Brain microvascular endothelial cell (primary cell): Measurements from ENCODE around the gene CYP4F11.
"Not testable (repeated sequence)": the region's sequence is repeated elsewhere in the genome, so short reads cannot be mapped to it uniquely, and the experiment has no call there.

Experiments
- DNase-seq: peaks from one replicate; pipeline ENCODE4 v3.0.0-alpha.2; 2020
- H3K27ac ChIP-seq: fragments of 250-450 bp; sonication (Bioruptor Pico); 2 replicates; pipeline ENCODE4 v1.5.1; 2020; ENCODE audit warnings: mild to moderate bottlenecking, moderate library complexity
- H3K27me3 ChIP-seq: fragments of 250-450 bp; sonication (Bioruptor Pico); replicated peaks from 2 replicates; pipeline ENCODE4 v1.5.1; 2020; ENCODE audit warnings: mild to moderate bottlenecking
- H3K36me3 ChIP-seq: fragments of 250-450 bp; sonication (Bioruptor Pico); replicated peaks from 2 replicates; pipeline ENCODE4 v1.5.1; 2020; ENCODE audit warnings: mild to moderate bottlenecking
- H3K4me3 ChIP-seq: 2 replicates; pipeline ENCODE4 v1.5.1; 2011; ENCODE audit warnings: low read depth, mild to moderate bottlenecking, control low read depth, low read length, moderate library complexity
- CTCF ChIP-seq: IDR thresholded peaks from 2 replicates; pipeline ENCODE4 v1.5.1; 2011; ENCODE audit warnings: low read depth, mild to moderate bottlenecking, moderate library complexity, low read length, control low read depth, inconsistent platforms; ENCODE audit errors: missing control alignments
- in situ Hi-C: cut with HindIII; loops from 2 replicates; pipeline ENCODE4 v1.10.0; 2017; ENCODE audit warnings: low sequenced_read_pairs, low pct_ligation_motif_present

The CYP4F11 gene

DNA sequence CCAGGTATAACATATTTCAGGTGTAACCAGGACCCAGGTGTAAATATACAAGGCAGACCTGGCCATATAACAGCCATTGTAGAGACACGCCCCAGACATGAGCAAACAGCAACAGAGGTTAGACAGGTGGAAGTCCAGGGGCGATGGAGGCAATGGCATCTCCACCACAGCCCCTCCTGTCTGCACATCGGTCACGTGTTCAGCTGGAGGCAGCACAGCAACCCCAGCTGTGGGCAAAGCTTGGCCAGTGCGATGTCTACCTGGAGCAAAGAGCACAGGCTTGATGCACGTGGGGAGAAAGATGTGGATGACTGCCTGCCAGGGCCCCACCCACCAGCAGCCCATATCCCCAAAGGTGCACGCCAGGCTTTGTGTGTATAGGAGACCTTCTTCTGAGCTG, 40.9 kb downstream of the CYP4F11 start:
- no peak overlapping the region for H3K27ac ChIP-seq
- no peak overlapping the region for H3K4me3 ChIP-seq
- TF ChIP-seq CTCF, result no peak
- no peaks in the 10 kb centered on the region for H3K36me3 ChIP-seq
- no peak for DNase-seq
- no peaks in the 10 kb centered on the region for H3K27me3 ChIP-seq
- in situ Hi-C loops, result no loop called here

- Histone ChIP-seq H3K27me3 (no peaks in the 10 kb centered on the region), H3K4me3 (no peak overlapping the region), H3K27ac (no peak overlapping the region), H3K36me3 (no peaks in the 10 kb centered on the region)
- in situ Hi-C loops, result no loop called here
- no peak for DNase-seq
- TF ChIP-seq CTCF, result no peak
These were observed 42.3 kb downstream of the CYP4F11 start for GRCh38 chr19:15892012-15892411.

GRCh38 chr19:15891434-15891833, 42.9 kb downstream of the CYP4F11 start:
- H3K27ac ChIP-seq, result no peak overlapping the region
- in situ Hi-C loops, result no loop called here
- no peak for TF ChIP-seq CTCF

DNA sequence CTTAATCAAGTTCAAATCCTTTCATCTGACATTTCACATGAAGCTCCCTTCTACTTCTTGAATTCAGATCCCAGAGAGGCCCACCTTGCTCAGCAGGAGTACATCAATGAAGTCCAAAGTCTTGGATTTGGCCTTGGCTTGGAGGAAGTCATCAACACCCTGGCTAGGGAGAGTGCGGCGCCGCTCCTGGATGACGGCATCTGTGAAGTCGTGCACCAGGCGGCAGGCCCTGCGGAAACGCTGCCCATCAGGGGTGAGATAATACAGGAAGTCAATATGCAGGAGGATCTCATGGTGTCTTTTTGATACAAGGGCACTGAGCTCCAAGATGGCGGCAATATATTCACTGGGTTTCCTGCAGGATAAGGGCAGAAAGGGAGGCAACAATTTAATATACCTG, 45.0 kb downstream of the CYP4F11 start:
- H3K27ac ChIP-seq, in situ Hi-C loops, H3K4me3 ChIP-seq, DNase-seq, H3K27me3 ChIP-seq, H3K36me3 ChIP-seq: not testable (repeated sequence)

More at GRCh38 chr19:15891434-15891833, 42.9 kb downstream of the CYP4F11 start:
- Histone ChIP-seq H3K36me3 (no peaks in the 10 kb centered on the region), H3K4me3 (no peak overlapping the region), H3K27me3 (no peaks in the 10 kb centered on the region)
- DNase-seq, result no peak

GRCh38 chr19:15885919-15886318, 48.4 kb downstream of the CYP4F11 start:
- no peak for DNase-seq
- in situ Hi-C loops, result no loop called here
- no peaks in the 10 kb centered on the region for H3K27me3 ChIP-seq
- no peaks in the 10 kb centered on the region for H3K36me3 ChIP-seq
- no peak overlapping the region for H3K27ac ChIP-seq
- no peak for TF ChIP-seq CTCF
- no peak overlapping the region for H3K4me3 ChIP-seq

DNA sequence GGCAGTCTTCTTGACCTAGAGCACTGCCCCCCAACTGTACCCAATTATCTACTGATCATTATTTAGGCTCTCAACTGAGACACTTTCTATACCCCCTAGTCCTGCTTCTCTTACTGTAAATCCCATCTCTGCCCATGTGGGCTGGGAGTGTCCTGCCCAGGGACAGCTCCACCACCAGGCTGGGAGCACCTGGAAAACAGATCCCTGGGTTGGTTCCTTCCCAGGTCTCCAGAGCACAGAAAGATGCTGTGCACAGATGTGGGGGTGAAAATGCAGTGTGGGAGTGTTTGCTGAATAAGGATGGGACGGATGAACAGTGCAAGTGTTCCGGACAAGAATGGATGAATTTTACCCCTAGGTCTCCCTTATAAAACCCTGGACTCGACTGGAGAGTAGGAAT, 49.2 kb downstream of the CYP4F11 start:
- TF ChIP-seq CTCF, result no peak
- Histone ChIP-seq H3K36me3 (no peaks in the 10 kb centered on the region), H3K27ac (no peak overlapping the region), H3K4me3 (no peak overlapping the region), H3K27me3 (no peaks in the 10 kb centered on the region)
- DNase-seq, result no peak
- in situ Hi-C loops, result no loop called here

GRCh38 chr19:15883329-15883728, 51.0 kb downstream of the CYP4F11 start:
- H3K27me3 ChIP-seq, DNase-seq, in situ Hi-C loops, H3K4me3 ChIP-seq, H3K27ac ChIP-seq, H3K36me3 ChIP-seq: not testable (repeated sequence)
